ENCODE measurements around the gene JUND. TPM values are rescaled to one million over a fixed set of nuclear protein-coding genes. Genes with fewer than 3 reads are reported as not detected.

The JUND gene
- total and polyA plus RNA-seq, 2 experiments from 2014 or later, result 40.0 to 181 TPM

GRCh38 chr19:18278521-18279265 is 2.7 kb downstream of the JUND start:
- H3K27ac Mint-ChIP-seq, result peak overlapping the region; percentile 86

DNA sequence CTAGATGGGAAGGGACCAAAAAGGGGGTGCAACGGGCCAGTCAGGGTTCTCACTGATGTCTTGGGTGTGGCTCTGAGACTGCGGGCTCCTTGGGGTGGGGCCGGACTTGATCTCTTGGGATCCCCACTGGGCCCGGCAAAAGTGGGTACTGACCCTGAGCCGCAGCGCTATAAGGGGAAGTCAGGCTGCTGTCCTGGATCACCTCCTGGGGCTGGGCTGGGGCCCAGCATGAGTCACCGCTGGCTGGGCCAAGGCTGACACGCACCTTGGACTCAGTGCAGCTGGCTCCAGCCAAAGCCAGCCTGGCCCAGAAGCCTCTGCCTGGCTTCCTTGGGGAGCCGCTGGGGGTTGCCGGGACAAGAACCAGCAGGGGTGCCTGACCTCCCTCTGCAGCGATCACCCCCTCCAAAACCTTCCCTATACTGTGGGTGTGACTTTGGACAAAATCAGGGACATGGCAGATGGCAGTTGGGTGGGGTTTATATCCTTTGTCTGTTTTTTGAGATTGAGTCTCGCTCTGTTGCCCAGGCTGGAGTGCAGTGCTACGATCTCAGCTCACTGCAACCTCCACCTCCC is 6.6 kb downstream of the JUND start:
- Histone ChIP-seq H3K27me3 (ENCODE audit: insufficient read depth) (no peaks in the 10 kb centered on the region), H2AFZ (no peak overlapping the region), H3K27ac (ENCODE audit: low read depth) (no peak overlapping the region), H3K36me3 (ENCODE audit: insufficient read depth) (peaks cover 5% of the 10 kb centered on the region; the same call in 1 of the 2 replicates), H4K20me1 (replicated peaks; ENCODE audit: insufficient read depth) (peaks cover 13% of the 10 kb centered on the region), H3K4me3 (no peak overlapping the region), H3K4me1 (ENCODE audit: insufficient read depth) (peaks cover 22% of the 10 kb centered on the region; the same call in 1 of the 2 replicates), H3K79me2 (replicated peaks; ENCODE audit: insufficient read depth) (peaks cover 30% of the 10 kb centered on the region), H3K4me2 (no peak overlapping the region), H3F3A (replicated peaks; ENCODE audit: low read depth) (peaks cover 22% of the 10 kb centered on the region; the same call in 1 of the 2 replicates), H3K9me2 (ENCODE audit: insufficient read depth) (no peaks in the 10 kb centered on the region; the same call in 1 of the 2 replicates)
- no peak overlapping the region for H3K27ac Mint-ChIP-seq
- peak; percentile 3 for ATAC-seq
- H3K4me3 Mint-ChIP-seq, result no peak overlapping the region
- peak; percentile 37 for DNase-seq (ENCODE audit: low spot score)
- no peaks in the 10 kb centered on the region for H3K9me3 Mint-ChIP-seq
- H3K36me3 Mint-ChIP-seq (ENCODE audit: low read depth), result peaks cover 24% of the 10 kb centered on the region
- H3K27me3 Mint-ChIP-seq (ENCODE audit: insufficient read depth, low read depth, poor library complexity), result peaks cover 15% of the 10 kb centered on the region
- peaks cover 20% of the 10 kb centered on the region; the same call in 2 of the 3 replicates for H3K4me1 Mint-ChIP-seq
- TF ChIP-seq, protein P1, sequence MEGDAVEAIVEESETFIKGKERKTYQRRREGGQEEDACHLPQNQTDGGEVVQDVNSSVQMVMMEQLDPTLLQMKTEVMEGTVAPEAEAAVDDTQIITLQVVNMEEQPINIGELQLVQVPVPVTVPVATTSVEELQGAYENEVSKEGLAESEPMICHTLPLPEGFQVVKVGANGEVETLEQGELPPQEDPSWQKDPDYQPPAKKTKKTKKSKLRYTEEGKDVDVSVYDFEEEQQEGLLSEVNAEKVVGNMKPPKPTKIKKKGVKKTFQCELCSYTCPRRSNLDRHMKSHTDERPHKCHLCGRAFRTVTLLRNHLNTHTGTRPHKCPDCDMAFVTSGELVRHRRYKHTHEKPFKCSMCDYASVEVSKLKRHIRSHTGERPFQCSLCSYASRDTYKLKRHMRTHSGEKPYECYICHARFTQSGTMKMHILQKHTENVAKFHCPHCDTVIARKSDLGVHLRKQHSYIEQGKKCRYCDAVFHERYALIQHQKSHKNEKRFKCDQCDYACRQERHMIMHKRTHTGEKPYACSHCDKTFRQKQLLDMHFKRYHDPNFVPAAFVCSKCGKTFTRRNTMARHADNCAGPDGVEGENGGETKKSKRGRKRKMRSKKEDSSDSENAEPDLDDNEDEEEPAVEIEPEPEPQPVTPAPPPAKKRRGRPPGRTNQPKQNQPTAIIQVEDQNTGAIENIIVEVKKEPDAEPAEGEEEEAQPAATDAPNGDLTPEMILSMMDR (conservative IDR thresholded peaks at IDR 0.05; ENCODE audit: low read depth in 2 of 2), result no peak
- no peak for TF ChIP-seq STAT1 (IDR thresholded peaks at IDR 0.05; ENCODE audit: unreplicated experiment)
- no peak for TF ChIP-seq JUNB (IDR thresholded peaks at IDR 0.05; ENCODE audit: unreplicated experiment)
- TF ChIP-seq ZNF114 (CRISPR knock-in tag; IDR thresholded peaks at IDR 0.05), result no peak
- no peak for TF ChIP-seq ETS1 (IDR thresholded peaks at IDR 0.05)
- TF ChIP-seq POLR2AphosphoS5 (IDR thresholded peaks at IDR 0.05; ENCODE audit: low read depth), result no peak
- TF ChIP-seq ZNF331 (CRISPR knock-in tag; IDR thresholded peaks at IDR 0.05; ENCODE audit: low read depth), result no peak
- no peak for TF ChIP-seq EZH2 (IDR thresholded peaks at IDR 0.05; ENCODE audit: low read depth, unreplicated experiment)

More at GRCh38 chr19:18278521-18279265, 2.7 kb downstream of the JUND start:
- H4K20me1 ChIP-seq (replicated peaks; ENCODE audit: insufficient read depth), result peaks cover 13% of the 10 kb centered on the region
- H3K27ac ChIP-seq (ENCODE audit: low read depth), result no peak overlapping the region
- H3K4me2 ChIP-seq, result peak overlapping the region; percentile 73
- no peak overlapping the region for H2AFZ ChIP-seq
- H3K4me3 ChIP-seq, result peak overlapping the region; percentile 75
- peaks cover 3% of the 10 kb centered on the region for H3K27me3 ChIP-seq (ENCODE audit: insufficient read depth)
- peaks cover 24% of the 10 kb centered on the region; the same call in 2 of the 3 replicates for H3K4me1 Mint-ChIP-seq
- no peak for TF ChIP-seq EZH2phosphoT487 (IDR thresholded peaks at IDR 0.05; ENCODE audit: unreplicated experiment)
- TF ChIP-seq, protein P1 (conservative IDR thresholded peaks at IDR 0.05; ENCODE audit: low read depth in 2 of 2), result peak; percentile 54 to 72
- H3K36me3 ChIP-seq (ENCODE audit: insufficient read depth), result peaks cover 5% of the 10 kb centered on the region; the same call in 1 of the 2 replicates
- H3K36me3 Mint-ChIP-seq (ENCODE audit: low read depth), result peaks cover 27% of the 10 kb centered on the region
- H3F3A ChIP-seq (replicated peaks; ENCODE audit: low read depth), result peaks cover 32% of the 10 kb centered on the region
- no peak for ATAC-seq
- no peaks in the 10 kb centered on the region; the same call in 1 of the 2 replicates for H3K9me2 ChIP-seq (ENCODE audit: insufficient read depth)
- H3K27me3 Mint-ChIP-seq (ENCODE audit: insufficient read depth, low read depth, poor library complexity), result peaks cover 28% of the 10 kb centered on the region
- peak overlapping the region; percentile 93 for H3K4me3 Mint-ChIP-seq
- H3K79me2 ChIP-seq (replicated peaks; ENCODE audit: insufficient read depth), result peaks cover 35% of the 10 kb centered on the region
- DNase-seq (ENCODE audit: low spot score), result peak; percentile 43
- peaks cover 31% of the 10 kb centered on the region for H3K4me1 ChIP-seq (ENCODE audit: insufficient read depth)
- no peaks in the 10 kb centered on the region for H3K9me3 Mint-ChIP-seq
